K562 (cell line): Measurements from ENCODE around the gene MOB3B. TPM values are rescaled to one million over a fixed set of nuclear protein-coding genes. Genes with fewer than 3 reads are reported as not detected.

Source experiments
- ATAC-seq: fragments of 200-7000 bp; cut with Tn5 transposase; 3 replicates; pipeline ENCODE4 v1.9.1; 2020; ENCODE audit warnings: moderate library complexity
- BruUV-seq: library from RNA; stranded (reverse); fragments of 400-500 nt; replicated peaks from 2 replicates; lab custom pipeline; 2021; lab: Mats Ljungman, UMichigan
- CTCF ChIA-PET: fragments of 300-600 bp; formaldehyde crosslinking; extraction: SDS; loops from one replicate; lab custom pipeline; 2021; ENCODE audit warnings: low intra/inter-chr PET ratio; lab: Yijun Ruan, JAX
- POLR2A ChIA-PET: fragments of 300-600, 350-650 bp; sonication (Branson Sonifier 250); formaldehyde crosslinking; extraction: SDS; loops from one replicate; lab custom pipeline; 2021; ENCODE audit warnings: antibody characterized with exemption, inconsistent platforms; lab: Yijun Ruan, JAX
- DNase-seq, 4 experiments: peaks; one replicate each; pipeline versions ENCODE4 v3.0.0 to v3.0.0-alpha.2; 2011 to 2018; ENCODE audit warnings: low spot score in 3 of 4, mixed read lengths in 3 of 4; ENCODE audit errors: extremely low read depth in 1 of 4
- FAIRE-seq: peaks from 2 replicates; lab custom pipeline; 2011; peaks lifted over from hg19 to GRCh38; lab: Jason Lieb, UNC
- H2AFZ ChIP-seq: 2 replicates; pipeline ENCODE4 v1.6.0; 2011; ENCODE audit warnings: low read depth, low read length, control low read depth, inconsistent platforms
- H3K27ac ChIP-seq: fragments of 200-600 bp; 3 replicates; pipeline ENCODE4 v1.8.0; 2011; ENCODE audit warnings: low read depth, mild to moderate bottlenecking, control low read depth, inconsistent platforms, low read length, moderate library complexity, mixed read lengths; ENCODE audit errors: extremely low read depth
- H3K27me3 ChIP-seq, 2 experiments: fragments of 300-600 bp in 1 of 2; 2 replicates in 1 of 2; 3 replicates in 1 of 2; pipeline versions ENCODE4 v1.6.0 to v1.8.0; 2011; ENCODE audit warnings: inconsistent platforms in 2 of 2, low read length in 2 of 2, mild to moderate bottlenecking in 1 of 2, mixed read lengths in 1 of 2, moderate library complexity in 1 of 2; ENCODE audit not compliant: control insufficient read depth in 2 of 2, insufficient read depth in 2 of 2
- H3K36me3 ChIP-seq: fragments of 300-600 bp; 3 replicates; pipeline ENCODE4 v1.8.0; 2011; ENCODE audit warnings: mild to moderate bottlenecking, low read length, inconsistent platforms; ENCODE audit not compliant: control insufficient read depth, insufficient read depth
- H3K4me1 ChIP-seq, 2 experiments: fragments of 200-600 bp in 1 of 2; replicated peaks in 1 of 2; 2 replicates in 1 of 2; 3 replicates in 1 of 2; pipeline versions ENCODE4 v1.5.1 to v1.8.0; 2011; ENCODE audit warnings: inconsistent platforms in 2 of 2, low read length in 2 of 2, mild to moderate bottlenecking in 1 of 2, mixed read lengths in 1 of 2, moderate library complexity in 1 of 2; ENCODE audit not compliant: control insufficient read depth in 2 of 2, insufficient read depth in 2 of 2
- H3K4me2 ChIP-seq: 2 replicates; pipeline ENCODE4 v1.6.1; 2011; ENCODE audit warnings: low read length, control low read depth, inconsistent platforms, mixed read lengths; ENCODE audit not compliant: insufficient read depth
- H3K4me3 ChIP-seq: fragments of 200-600 bp; sonication (generic), shearing (Covaris generic); 2 replicates; pipeline ENCODE4 v1.5.1; 2016; ENCODE audit warnings: control low read depth, inconsistent platforms
- H3K79me2 ChIP-seq: fragments of 200-600 bp; 3 replicates; pipeline ENCODE4 v1.8.0; 2011; ENCODE audit warnings: low read length, inconsistent platforms; ENCODE audit not compliant: control insufficient read depth, insufficient read depth
- H3K9ac ChIP-seq, 2 experiments: 2 replicates each; pipeline versions ENCODE4 v1.6.0 to v1.6.1; 2011; ENCODE audit warnings: low read depth in 2 of 2, low read length in 2 of 2, control low read depth in 1 of 2, inconsistent platforms in 1 of 2, mild to moderate bottlenecking in 1 of 2, mixed read lengths in 1 of 2; ENCODE audit not compliant: insufficient read depth in 1 of 2
- H3K9me1 ChIP-seq: one replicate; pipeline ENCODE4 v1.6.0; 2011; ENCODE audit warnings: inconsistent platforms, mild to moderate bottlenecking, low read length, moderate library complexity; ENCODE audit not compliant: control insufficient read depth, insufficient read depth
- H3K9me3 ChIP-seq: replicated peaks from 2 replicates; pipeline ENCODE4 v1.5.1; 2011; ENCODE audit warnings: low read depth, low read length, inconsistent platforms; ENCODE audit not compliant: control insufficient read depth, insufficient read depth
- H4K20me1 ChIP-seq: replicated peaks from 2 replicates; pipeline ENCODE4 v1.6.1; 2011; ENCODE audit warnings: low read length, inconsistent platforms, mixed read lengths; ENCODE audit not compliant: control insufficient read depth, insufficient read depth
- E2F3 ChIP-seq: fragments of 250-450 bp; sonication (Bioruptor Pico); IDR thresholded peaks from 2 replicates; pipeline ENCODE4 v1.4.0; 2020; ENCODE audit warnings: mild to moderate bottlenecking
- FOXM1 ChIP-seq, 2 experiments: fragments of 450-650 bp in 1 of 2; sonication (generic) in 1 of 2; formaldehyde crosslinking in 1 of 2; IDR thresholded peaks; 2 replicates each; pipeline versions ENCODE4 v1.6.1 to v1.9.0; 2017 to 2022; ENCODE audit warnings: low read depth in 2 of 2, mild to moderate bottlenecking in 2 of 2, missing genetic modification reagents in 1 of 2, moderate library complexity in 1 of 2
- IRF2 ChIP-seq: sonication (generic); formaldehyde crosslinking; IDR thresholded peaks from 2 replicates; pipeline ENCODE4 v1.8.1; 2022; ENCODE audit warnings: mild to moderate bottlenecking, missing genetic modification reagents
- MYNN ChIP-seq, 2 experiments: sonication (generic); formaldehyde crosslinking in 1 of 2; IDR thresholded peaks; 2 replicates each; pipeline versions ENCODE4 v1.5.0 to v1.6.1; 2016 to 2020; ENCODE audit warnings: antibody characterized with exemption in 1 of 2, missing genetic modification reagents in 1 of 2
- NR2C1 ChIP-seq, 2 experiments: fragments of 450-650 bp; IDR thresholded peaks; 2 replicates each; pipeline ENCODE4 v1.6.1; 2017; ENCODE audit warnings: mild to moderate bottlenecking in 2 of 2, antibody characterized with exemption in 1 of 2, inconsistent platforms in 1 of 2, missing compliant biosample characterization in 1 of 2, missing genetic modification characterization in 1 of 2
- POLR3A ChIP-seq: IDR thresholded peaks from 2 replicates; pipeline ENCODE4 v1.6.1; 2011; ENCODE audit warnings: borderline replicate concordance, mild to moderate bottlenecking, moderate library complexity; ENCODE audit not compliant: insufficient read length, insufficient read depth; ENCODE audit errors: extremely low read depth
- SMARCE1 ChIP-seq: fragments of 450-650 bp; IDR thresholded peaks from 2 replicates; pipeline ENCODE4 v1.7.1; 2016; ENCODE audit warnings: mild to moderate bottlenecking
- SRSF3 ChIP-seq: fragments of 200-400 bp; formaldehyde crosslinking; IDR thresholded peaks from 2 replicates; pipeline ENCODE4 v1.6.1; 2016; ENCODE audit warnings: mild to moderate bottlenecking, low read length, moderate library complexity; ENCODE audit not compliant: insufficient read depth
- ZNF507 ChIP-seq: conservative IDR thresholded peaks from 2 replicates; pipeline ENCODE4 v1.6.1; 2017; ENCODE audit warnings: missing genetic modification characterization, missing compliant biosample characterization
- ZNF707 ChIP-seq: fragments of 250-450 bp; sonication (Bioruptor Pico); conservative IDR thresholded peaks from 2 replicates; pipeline ENCODE4 v1.8.0; 2022; ENCODE audit warnings: inconsistent platforms, mild to moderate bottlenecking, moderate library complexity
- WGBS: fragments of 100-300 bp; shearing (Covaris generic); methylation state at CpG from one replicate; pipeline ENCODE4 v1.1.6; 2016; ENCODE audit warnings: low coverage, mixed read lengths; ENCODE audit not compliant: insufficient coverage; ENCODE audit errors: missing lambda C conversion rate; 5-methylcytosine and 5-hydroxymethylcytosine counted together
- in situ Hi-C: fragments of 300-500 bp; cut with MboI; formaldehyde crosslinking; loops from 4 replicates; pipeline ENCODE4 v1.15.0; 2018; ENCODE audit warnings: inconsistent platforms, mixed read lengths
- intact Hi-C: fragments of 100-400 bp; cut with micrococcal nuclease; formaldehyde crosslinking; loops from 2 replicates; pipeline ENCODE4 v1.14.2; 2022
- polyA plus RNA-seq, 8 experiments: library from polyadenylated mRNA; depleted of rRNA in 4 of 8; stranded (reverse) in 5 of 8; unstranded in 3 of 8; fragments of >200 nt; fragmentation: Nextera tagmentation in 2 of 8; fragmentation: Illumina TruSeq in 1 of 8; extraction: Ambion mirVana in 2 of 8; extraction: Trizol in 1 of 8; gene quantifications; 2 replicates each; pipeline versions ENCODE4 v1.2.1 to v1.2.3, GENCODE V29; 2011 to 2014; ENCODE audit warnings: inconsistent platforms in 1 of 8, missing spikeins in 1 of 8
- total RNA-seq, 7 experiments: library from RNA; depleted of rRNA in 6 of 7; stranded (reverse); fragments of >200 nt in 6 of 7; fragmentation: Illumina TruSeq in 2 of 7; extraction: Trizol in 2 of 7; gene quantifications; 2 replicates each; pipeline versions ENCODE4 v1.2.1 to v1.2.3, GENCODE V29; 2011 to 2021; ENCODE audit warnings: low replicate concordance in 1 of 7
- TF ChIP-seq, protein P1 (sequence below): sonication (generic); formaldehyde crosslinking; IDR thresholded peaks from 2 replicates; pipeline ENCODE4 v1.8.0; 2023; ENCODE audit warnings: mild to moderate bottlenecking, missing genetic modification reagents
- TF ChIP-seq, protein P2 (sequence below): fragments of 450-650 bp; IDR thresholded peaks from 2 replicates; pipeline ENCODE4 v1.6.1; 2014; ENCODE audit warnings: low read depth, mild to moderate bottlenecking, moderate library complexity, borderline replicate concordance
- TF ChIP-seq, protein P3 (sequence below): fragments of 450-650 bp; IDR thresholded peaks from one replicate; pipeline ENCODE4 v1.6.1; 2018; ENCODE audit warnings: mild to moderate bottlenecking, moderate library complexity; ENCODE audit not compliant: partially characterized antibody
- TF ChIP-seq, protein P4 (sequence below), 3 experiments: IDR thresholded peaks in 2 of 3; conservative IDR thresholded peaks in 1 of 3; 2 replicates each; pipeline ENCODE4 v1.5.1; 2011 to 2012; ENCODE audit warnings: low read length in 3 of 3, mild to moderate bottlenecking in 3 of 3, control low read depth in 2 of 3, improper control_type of control experiment in 1 of 3, inconsistent platforms in 1 of 3, low read depth in 1 of 3, mixed read lengths in 1 of 3, moderate library complexity in 1 of 3; ENCODE audit not compliant: insufficient read depth in 2 of 3
- TF ChIP-seq, protein P5 (sequence below): fragments of 250-450 bp; sonication (Bioruptor Pico); IDR thresholded peaks from 2 replicates; pipeline ENCODE4 v1.8.0; 2021; ENCODE audit warnings: borderline replicate concordance, mild to moderate bottlenecking, moderate library complexity; ENCODE audit not compliant: poor library complexity, severe bottlenecking

MOB3B gene
- total and polyA plus RNA-seq, 9 of the 15 experiments (the other 6 are each of a cell fraction or from before 2014, with no cell fraction given), result 3.6 to 12.8 (median 7.2) TPM

DNA sequence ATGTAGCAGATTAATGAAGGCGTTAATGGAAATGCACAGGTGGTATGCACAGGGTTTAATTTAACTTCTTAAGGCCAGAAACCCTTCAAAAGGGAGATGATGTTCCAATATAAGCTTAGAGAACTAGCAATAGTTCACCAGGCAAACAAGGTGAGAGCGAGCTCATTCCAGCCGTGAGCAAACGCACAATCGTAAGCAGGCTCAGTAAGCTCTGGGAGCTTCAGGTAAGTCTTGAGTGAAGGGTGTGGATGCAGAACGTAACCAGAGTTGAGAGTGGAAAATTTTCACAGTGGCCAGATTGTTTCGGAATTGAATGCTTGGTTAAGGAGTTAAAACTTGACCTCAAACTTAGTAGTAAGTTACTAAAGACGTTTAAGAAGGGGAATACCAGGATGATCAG lies 238.3 kb downstream of the MOB3B start:
- no TSS peak for BruUV-seq
- intact Hi-C loops (no loop called here), in situ Hi-C loops (no loop called here)
- no peaks in the 10 kb centered on the region for H3K9me1 ChIP-seq
- ChIA-PET POLR2A (no interaction called here), CTCF (no interaction called here)
- no peaks in the 10 kb centered on the region for H3K9me3 ChIP-seq
- FAIRE-seq, result no peak
- H3K4me2 ChIP-seq, result no peak overlapping the region
- no peak overlapping the region for H3K4me3 ChIP-seq
- no peak overlapping the region for H2AFZ ChIP-seq
- DNase-seq, result no peak
- H3K36me3 ChIP-seq, result no peaks in the 10 kb centered on the region
- no peaks in the 10 kb centered on the region for H3K4me1 ChIP-seq
- 66% methylated on average over 5 of the region's 8 CpGs for WGBS
- no peaks in the 10 kb centered on the region for H4K20me1 ChIP-seq
- H3K27me3 ChIP-seq, result no peaks in the 10 kb centered on the region
- no peak overlapping the region for H3K9ac ChIP-seq
- H3K79me2 ChIP-seq, result no peaks in the 10 kb centered on the region
- no peak for ATAC-seq
- H3K27ac ChIP-seq, result no peak overlapping the region
- TF ChIP-seq, protein P1, sequence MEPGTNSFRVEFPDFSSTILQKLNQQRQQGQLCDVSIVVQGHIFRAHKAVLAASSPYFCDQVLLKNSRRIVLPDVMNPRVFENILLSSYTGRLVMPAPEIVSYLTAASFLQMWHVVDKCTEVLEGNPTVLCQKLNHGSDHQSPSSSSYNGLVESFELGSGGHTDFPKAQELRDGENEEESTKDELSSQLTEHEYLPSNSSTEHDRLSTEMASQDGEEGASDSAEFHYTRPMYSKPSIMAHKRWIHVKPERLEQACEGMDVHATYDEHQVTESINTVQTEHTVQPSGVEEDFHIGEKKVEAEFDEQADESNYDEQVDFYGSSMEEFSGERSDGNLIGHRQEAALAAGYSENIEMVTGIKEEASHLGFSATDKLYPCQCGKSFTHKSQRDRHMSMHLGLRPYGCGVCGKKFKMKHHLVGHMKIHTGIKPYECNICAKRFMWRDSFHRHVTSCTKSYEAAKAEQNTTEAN (CRISPR knock-in tag), result no peak
- no peak for TF ChIP-seq ZNF707
- no peak for TF ChIP-seq POLR3A
- TF ChIP-seq FOXM1 (IDR thresholded peaks at IDR 0.05; ENCODE audit: low read depth), result no peak
- TF ChIP-seq FOXM1 (CRISPR knock-in tag; IDR thresholded peaks at IDR 0.05; ENCODE audit: low read depth), result no peak
- TF ChIP-seq IRF2 (CRISPR knock-in tag), result no peak
- no peak for TF ChIP-seq SMARCE1
- TF ChIP-seq, protein P2, sequence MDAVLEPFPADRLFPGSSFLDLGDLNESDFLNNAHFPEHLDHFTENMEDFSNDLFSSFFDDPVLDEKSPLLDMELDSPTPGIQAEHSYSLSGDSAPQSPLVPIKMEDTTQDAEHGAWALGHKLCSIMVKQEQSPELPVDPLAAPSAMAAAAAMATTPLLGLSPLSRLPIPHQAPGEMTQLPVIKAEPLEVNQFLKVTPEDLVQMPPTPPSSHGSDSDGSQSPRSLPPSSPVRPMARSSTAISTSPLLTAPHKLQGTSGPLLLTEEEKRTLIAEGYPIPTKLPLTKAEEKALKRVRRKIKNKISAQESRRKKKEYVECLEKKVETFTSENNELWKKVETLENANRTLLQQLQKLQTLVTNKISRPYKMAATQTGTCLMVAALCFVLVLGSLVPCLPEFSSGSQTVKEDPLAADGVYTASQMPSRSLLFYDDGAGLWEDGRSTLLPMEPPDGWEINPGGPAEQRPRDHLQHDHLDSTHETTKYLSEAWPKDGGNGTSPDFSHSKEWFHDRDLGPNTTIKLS, result no peak
- no peak for TF ChIP-seq E2F3 (CRISPR knock-in tag)
- no peak for TF ChIP-seq NR2C1 (IDR thresholded peaks at IDR 0.05)
- TF ChIP-seq NR2C1 (tag; IDR thresholded peaks at IDR 0.05), result no peak
- TF ChIP-seq, protein P3, sequence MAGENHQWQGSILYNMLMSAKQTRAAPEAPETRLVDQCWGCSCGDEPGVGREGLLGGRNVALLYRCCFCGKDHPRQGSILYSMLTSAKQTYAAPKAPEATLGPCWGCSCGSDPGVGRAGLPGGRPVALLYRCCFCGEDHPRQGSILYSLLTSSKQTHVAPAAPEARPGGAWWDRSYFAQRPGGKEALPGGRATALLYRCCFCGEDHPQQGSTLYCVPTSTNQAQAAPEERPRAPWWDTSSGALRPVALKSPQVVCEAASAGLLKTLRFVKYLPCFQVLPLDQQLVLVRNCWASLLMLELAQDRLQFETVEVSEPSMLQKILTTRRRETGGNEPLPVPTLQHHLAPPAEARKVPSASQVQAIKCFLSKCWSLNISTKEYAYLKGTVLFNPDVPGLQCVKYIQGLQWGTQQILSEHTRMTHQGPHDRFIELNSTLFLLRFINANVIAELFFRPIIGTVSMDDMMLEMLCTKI, result no peak
- TF ChIP-seq SRSF3, result no peak
- no peak for TF ChIP-seq ZNF507 (tag)
- TF ChIP-seq, protein P4, sequence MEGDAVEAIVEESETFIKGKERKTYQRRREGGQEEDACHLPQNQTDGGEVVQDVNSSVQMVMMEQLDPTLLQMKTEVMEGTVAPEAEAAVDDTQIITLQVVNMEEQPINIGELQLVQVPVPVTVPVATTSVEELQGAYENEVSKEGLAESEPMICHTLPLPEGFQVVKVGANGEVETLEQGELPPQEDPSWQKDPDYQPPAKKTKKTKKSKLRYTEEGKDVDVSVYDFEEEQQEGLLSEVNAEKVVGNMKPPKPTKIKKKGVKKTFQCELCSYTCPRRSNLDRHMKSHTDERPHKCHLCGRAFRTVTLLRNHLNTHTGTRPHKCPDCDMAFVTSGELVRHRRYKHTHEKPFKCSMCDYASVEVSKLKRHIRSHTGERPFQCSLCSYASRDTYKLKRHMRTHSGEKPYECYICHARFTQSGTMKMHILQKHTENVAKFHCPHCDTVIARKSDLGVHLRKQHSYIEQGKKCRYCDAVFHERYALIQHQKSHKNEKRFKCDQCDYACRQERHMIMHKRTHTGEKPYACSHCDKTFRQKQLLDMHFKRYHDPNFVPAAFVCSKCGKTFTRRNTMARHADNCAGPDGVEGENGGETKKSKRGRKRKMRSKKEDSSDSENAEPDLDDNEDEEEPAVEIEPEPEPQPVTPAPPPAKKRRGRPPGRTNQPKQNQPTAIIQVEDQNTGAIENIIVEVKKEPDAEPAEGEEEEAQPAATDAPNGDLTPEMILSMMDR (IDR thresholded peaks at IDR 0.05 in 2 of 3, conservative IDR thresholded peaks at IDR 0.05 in 1 of 3; ENCODE audit: insufficient read depth in 2 of 3, low read depth in 1 of 3, low read length in 3 of 3), result no peak
- no peak for TF ChIP-seq MYNN (IDR thresholded peaks at IDR 0.05)
- no peak for TF ChIP-seq MYNN (CRISPR knock-in tag; IDR thresholded peaks at IDR 0.05)
- TF ChIP-seq, protein P5, sequence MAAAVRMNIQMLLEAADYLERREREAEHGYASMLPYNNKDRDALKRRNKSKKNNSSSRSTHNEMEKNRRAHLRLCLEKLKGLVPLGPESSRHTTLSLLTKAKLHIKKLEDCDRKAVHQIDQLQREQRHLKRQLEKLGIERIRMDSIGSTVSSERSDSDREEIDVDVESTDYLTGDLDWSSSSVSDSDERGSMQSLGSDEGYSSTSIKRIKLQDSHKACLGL, result no peak
